H9 (cell line): ENCODE results near the gene HM13. TPM values are rescaled to one million over a fixed set of nuclear protein-coding genes. Genes with fewer than 3 reads are reported as not detected.

Source experiments
- DNase-seq: peaks from one replicate; pipeline ENCODE4 v3.0.0-alpha.2; 2017
- H2AFZ ChIP-seq: one replicate; pipeline ENCODE4 v1.6.1; 2013; ENCODE audit warnings: mild to moderate bottlenecking, low read length, control low read depth, moderate library complexity
- H2AK5ac ChIP-seq: 2 replicates; pipeline ENCODE4 v1.6.1; 2013; ENCODE audit warnings: low read length, control low read depth, mixed read lengths; ENCODE audit not compliant: insufficient read length
- H2BK120ac ChIP-seq: one replicate; pipeline ENCODE4 v1.6.1; 2013; ENCODE audit warnings: low read depth, mild to moderate bottlenecking, low read length, control low read depth, inconsistent platforms; ENCODE audit not compliant: poor library complexity, severe bottlenecking
- H2BK12ac ChIP-seq: 2 replicates; pipeline ENCODE4 v1.6.1; 2013; ENCODE audit warnings: low read length, control low read depth, mixed read lengths, low read depth; ENCODE audit not compliant: insufficient read length
- H2BK15ac ChIP-seq: 2 replicates; pipeline ENCODE4 v1.6.1; 2013; ENCODE audit warnings: low read depth, low read length, control low read depth
- H2BK20ac ChIP-seq: one replicate; pipeline ENCODE4 v1.6.1; 2013; ENCODE audit warnings: low read depth, mild to moderate bottlenecking, low read length, control low read depth, inconsistent platforms; ENCODE audit not compliant: poor library complexity, severe bottlenecking
- H2BK5ac ChIP-seq: 2 replicates; pipeline ENCODE4 v1.6.1; 2013; ENCODE audit warnings: low read length, control low read depth, mixed read lengths; ENCODE audit not compliant: insufficient read length
- H3K14ac ChIP-seq: 2 replicates; pipeline ENCODE4 v1.6.1; 2013; ENCODE audit warnings: low read length, control low read depth; ENCODE audit not compliant: insufficient read depth
- H3K18ac ChIP-seq: 2 replicates; pipeline ENCODE4 v1.6.1; 2013; ENCODE audit warnings: low read depth, mild to moderate bottlenecking, mixed read lengths, low read length, control low read depth; ENCODE audit not compliant: insufficient read length
- H3K23ac ChIP-seq: 2 replicates; pipeline ENCODE4 v1.6.1; 2013; ENCODE audit warnings: low read length, control low read depth, mixed read lengths, low read depth; ENCODE audit not compliant: insufficient read length
- H3K23me2 ChIP-seq: 2 replicates; pipeline ENCODE4 v1.6.1; 2013; ENCODE audit warnings: low read depth, mild to moderate bottlenecking, mixed read lengths, low read length, control low read depth; ENCODE audit not compliant: insufficient read length, poor library complexity, severe bottlenecking
- H3K27ac ChIP-seq: 2 replicates; pipeline ENCODE4 v1.5.1; 2013; ENCODE audit warnings: low read length, control low read depth, mixed read lengths, low read depth; ENCODE audit not compliant: insufficient read length
- H3K27me3 ChIP-seq: 2 replicates; pipeline ENCODE4 v1.6.1; 2013; ENCODE audit warnings: low read length, control low read depth, inconsistent platforms; ENCODE audit not compliant: insufficient read depth
- H3K4ac ChIP-seq: 2 replicates; pipeline ENCODE4 v1.6.1; 2013; ENCODE audit warnings: low read depth, mild to moderate bottlenecking, control low read depth, inconsistent platforms, low read length, moderate library complexity
- H3K4me1 ChIP-seq: 2 replicates; pipeline ENCODE4 v1.6.1; 2013; ENCODE audit warnings: low read length, control low read depth, inconsistent platforms; ENCODE audit not compliant: insufficient read depth
- H3K4me2 ChIP-seq: 2 replicates; pipeline ENCODE4 v1.6.1; 2013; ENCODE audit warnings: low read length, control low read depth, mixed read lengths; ENCODE audit not compliant: insufficient read length, insufficient read depth
- H3K56ac ChIP-seq: 2 replicates; pipeline ENCODE4 v1.6.1; 2013; ENCODE audit warnings: low read depth, mild to moderate bottlenecking, mixed read lengths, low read length, control low read depth; ENCODE audit not compliant: insufficient read length
- H3K79me1 ChIP-seq: 2 replicates; pipeline ENCODE4 v1.6.1; 2013; ENCODE audit warnings: low read depth, mild to moderate bottlenecking, moderate library complexity, low read length, control low read depth, inconsistent platforms; ENCODE audit not compliant: insufficient read depth, poor library complexity, severe bottlenecking
- H3K79me2 ChIP-seq: 2 replicates; pipeline ENCODE4 v1.6.1; 2013; ENCODE audit warnings: low read length, control low read depth, inconsistent platforms; ENCODE audit not compliant: insufficient read depth
- H3K9ac ChIP-seq: 2 replicates; pipeline ENCODE4 v1.6.1; 2013; ENCODE audit warnings: low read length, control low read depth, mixed read lengths; ENCODE audit not compliant: insufficient read length; ENCODE audit errors: extremely low read depth
- H3K9me3 ChIP-seq: one replicate; pipeline ENCODE4 v1.6.1; 2013; ENCODE audit warnings: low read depth, low read length, inconsistent platforms; ENCODE audit not compliant: control insufficient read depth
- H3T11ph ChIP-seq: one replicate; pipeline ENCODE4 v1.6.1; 2013; ENCODE audit warnings: mild to moderate bottlenecking, low read length, control low read depth, inconsistent platforms
- H4K20me1 ChIP-seq: one replicate; pipeline ENCODE4 v1.6.1; 2013; ENCODE audit not compliant: control insufficient read depth, insufficient read length, insufficient read depth
- H4K5ac ChIP-seq: 2 replicates; pipeline ENCODE4 v1.6.1; 2013; ENCODE audit warnings: low read depth, mild to moderate bottlenecking, mixed read lengths, low read length, control low read depth; ENCODE audit not compliant: insufficient read length
- H4K8ac ChIP-seq: replicated peaks from 2 replicates; pipeline ENCODE4 v1.6.1; 2013; ENCODE audit warnings: low read length, control low read depth, mixed read lengths, low read depth; ENCODE audit not compliant: insufficient read length
- H4K91ac ChIP-seq: 2 replicates; pipeline ENCODE4 v1.6.1; 2013; ENCODE audit warnings: low read depth, mild to moderate bottlenecking, moderate library complexity, mixed read lengths, low read length, control low read depth; ENCODE audit not compliant: insufficient read length
- H3K27ac Mint-ChIP-seq, 3 experiments: 2 replicates in 2 of 3; 3 replicates in 1 of 3; pipeline ENCODE4 v1.8.0; 2020 to 2021; ENCODE audit warnings: mixed read lengths in 3 of 3, mild to moderate bottlenecking in 1 of 3, moderate library complexity in 1 of 3
- H3K27me3 Mint-ChIP-seq: 2 replicates; pipeline ENCODE4 v1.8.0; 2021; ENCODE audit warnings: low read depth, mild to moderate bottlenecking, moderate library complexity, mixed read lengths
- H3K36me3 Mint-ChIP-seq, 3 experiments: 2 replicates in 2 of 3; 3 replicates in 1 of 3; pipeline ENCODE4 v1.8.0; 2020 to 2021; ENCODE audit warnings: low read depth in 3 of 3, mixed read lengths in 3 of 3; ENCODE audit not compliant: insufficient read depth in 1 of 3
- H3K4me1 Mint-ChIP-seq, 2 experiments: 2 replicates each; pipeline ENCODE4 v1.8.0; 2020; ENCODE audit warnings: mixed read lengths in 2 of 2
- H3K4me3 Mint-ChIP-seq, 2 experiments: 2 replicates in 1 of 2; 3 replicates in 1 of 2; pipeline ENCODE4 v1.8.0; 2020 to 2021; ENCODE audit warnings: mild to moderate bottlenecking in 2 of 2, mixed read lengths in 2 of 2, moderate library complexity in 1 of 2
- H3K9me3 Mint-ChIP-seq, 2 experiments: 2 replicates in 1 of 2; 3 replicates in 1 of 2; pipeline ENCODE4 v1.8.0; 2020; ENCODE audit warnings: mild to moderate bottlenecking in 2 of 2, mixed read lengths in 2 of 2, moderate library complexity in 1 of 2
- CTCF ChIP-seq: fragments of 200-600 bp; sonication (generic); conservative IDR thresholded peaks from 3 replicates; pipeline ENCODE4 v1.8.0; 2021; ENCODE audit warnings: antibody characterized with exemption, mild to moderate bottlenecking
- WGBS: extraction: QIAGEN DNeasy Blood & Tissue Kit; methylation state at CpG from one replicate; pipeline ENCODE4 v1.1.7; 2013; ENCODE audit warnings: missing lambda C conversion rate, low lambda C conversion rate, mixed read lengths; ENCODE audit not compliant: insufficient read length; ENCODE audit errors: extremely low coverage; 5-methylcytosine and 5-hydroxymethylcytosine counted together
- total RNA-seq: library from RNA; stranded (reverse); gene quantifications from 2 replicates; pipeline ENCODE4 v1.2.1, GENCODE V29; 2021

Gene HM13
- total RNA-seq, 1 experiment from 2014 or later: 169 TPM

GRCh38 chr20:31590717-31591225 lies 76.5 kb downstream of the HM13 start:
- Histone ChIP-seq H3K4ac (no peak overlapping the region), H3K79me1 (no peaks in the 10 kb centered on the region), H3K27ac (no peak overlapping the region), H3K4me1 (peaks cover 11% of the 10 kb centered on the region; the same call in 1 of the 2 replicates), H2BK120ac (no peak overlapping the region), H4K8ac (no peak overlapping the region), H3K27me3 (no peaks in the 10 kb centered on the region), H2AFZ (no peak overlapping the region), H2BK20ac (no peak overlapping the region), H3K79me2 (no peaks in the 10 kb centered on the region), H2BK12ac (no peak overlapping the region), H3K14ac (no peak overlapping the region; the same call in 1 of the 2 replicates), H3K23ac (no peak overlapping the region), H3K23me2 (peaks cover 8% of the 10 kb centered on the region), H4K91ac (no peak overlapping the region), H3K18ac (no peak overlapping the region), H3K9me3 (no peaks in the 10 kb centered on the region), H3T11ph (no peak overlapping the region), H2BK15ac (no peak overlapping the region), H2BK5ac (no peak overlapping the region), H4K20me1 (peaks cover 2% of the 10 kb centered on the region), H2AK5ac (no peak overlapping the region), H3K56ac (no peak overlapping the region), H3K9ac (no peak overlapping the region), H3K4me2 (no peak overlapping the region), H4K5ac (no peak overlapping the region)
- no peaks in the 10 kb centered on the region; a peak in 3 of 5 replicates for H3K9me3 Mint-ChIP-seq
- WGBS: no CpG with 5 or more reads among the region's 7 CpGs
- no peak for TF ChIP-seq CTCF
- H3K27me3 Mint-ChIP-seq: no peaks in the 10 kb centered on the region
- DNase-seq: peak; percentile 75
- H3K36me3 Mint-ChIP-seq: no peaks in the 10 kb centered on the region; a peak in 2 of 7 replicates
- H3K4me3 Mint-ChIP-seq: no peak overlapping the region
- peaks cover 62 to 66% of the 10 kb centered on the region in 2 experiments for H3K4me1 Mint-ChIP-seq
- peak overlapping the region; percentile 91 to 95 (median 94); a peak in 6 of 7 replicates for H3K27ac Mint-ChIP-seq
